ENCODE results near the gene NOSIP.

Gene NOSIP

GRCh38 chr19:49573009-49573408 is 7.3 kb downstream of the NOSIP start:
- DNase-seq (ENCODE audit: low read depth in 2 of 2): no peak

- DNase-seq (ENCODE audit: low read depth in 2 of 2): no peak
Observed at GRCh38 chr19:49570997-49571676, 9.2 kb downstream of the NOSIP start.

GRCh38 chr19:49570138-49570856 is 10.1 kb downstream of the NOSIP start:
- DNase-seq (ENCODE audit: low read depth in 2 of 2): peak in 1 of 2 donors; percentile 58

GRCh38 chr19:49567861-49568441 is 12.4 kb downstream of the NOSIP start:
- DNase-seq (ENCODE audit: low read depth in 2 of 2): no peak

- DNase-seq (ENCODE audit: low read depth in 2 of 2): no peak
Observed at GRCh38 chr19:49566302-49566701, 14.1 kb downstream of the NOSIP start.

- DNase-seq (ENCODE audit: low read depth in 2 of 2): no peak
Observed at GRCh38 chr19:49565261-49565660, 15.1 kb downstream of the NOSIP start.

GRCh38 chr19:49564616-49565045 is 15.7 kb downstream of the NOSIP start:
- no peak for DNase-seq (ENCODE audit: low read depth in 2 of 2)

GRCh38 chr19:49560358-49560900 is 19.9 kb downstream of the NOSIP start:
- no peak for DNase-seq (ENCODE audit: low read depth in 2 of 2)

- DNase-seq (ENCODE audit: low read depth in 2 of 2): no peak
Observed at GRCh38 chr19:49559928-49560327, 20.4 kb downstream of the NOSIP start.

GRCh38 chr19:49559443-49559842 is 20.9 kb downstream of the NOSIP start:
- DNase-seq (ENCODE audit: low read depth in 2 of 2): no peak

GRCh38 chr19:49558591-49558990 is 21.8 kb downstream of the NOSIP start:
- DNase-seq (ENCODE audit: low read depth in 2 of 2): no peak

GRCh38 chr19:49557641-49558325 is 22.6 kb downstream of the NOSIP start:
- no peak for DNase-seq (ENCODE audit: low read depth in 2 of 2)

GRCh38 chr19:49556412-49557398 is 23.7 kb downstream of the NOSIP start:
- DNase-seq (ENCODE audit: low read depth in 2 of 2): no peak

GRCh38 chr19:49555600-49556411 is 24.6 kb downstream of the NOSIP start:
- DNase-seq (ENCODE audit: low read depth in 2 of 2): peak in 1 of 2 donors; percentile 76

GRCh38 chr19:49554701-49555181 is 25.6 kb downstream of the NOSIP start:
- DNase-seq (ENCODE audit: low read depth in 2 of 2): peak in 1 of 2 donors; percentile 39

- DNase-seq (ENCODE audit: low read depth in 2 of 2): peak in 1 of 2 donors; percentile 44
Observed at GRCh38 chr19:49553451-49554271, 26.7 kb downstream of the NOSIP start.

- no peak for DNase-seq (ENCODE audit: low read depth in 2 of 2)
Observed at GRCh38 chr19:49552749-49553148, 27.6 kb downstream of the NOSIP start.

GRCh38 chr19:49551531-49551930 is 28.8 kb downstream of the NOSIP start:
- no peak for DNase-seq (ENCODE audit: low read depth in 2 of 2)

GRCh38 chr19:49549045-49549444 is 31.3 kb downstream of the NOSIP start:
- no peak for DNase-seq (ENCODE audit: low read depth in 2 of 2)

Measured in activated CD4-positive, alpha-beta T cell treated with anti-CD3 and anti-CD28 coated beads for 24 hours (primary cell).